HepG2 (cell line): ENCODE data around the gene CSNK1A1. TPM values are rescaled to one million over a fixed set of nuclear protein-coding genes. Genes with fewer than 3 reads are reported as not detected.
A peak's percentile ranks its signal among the peaks of the same experiment; 100 is the strongest.

ENCODE experiments used
- ATAC-seq: fragments of 200-7000 bp; cut with Tn5 transposase; 3 replicates; pipeline ENCODE4 v1.9.1; 2020; ENCODE audit warnings: mild to moderate bottlenecking, moderate library complexity
- BruUV-seq: library from RNA; stranded (reverse); fragments of 400-500 nt; replicated peaks from 2 replicates; lab custom pipeline; 2021; lab: Mats Ljungman, UMichigan
- CTCF ChIA-PET: fragments of 300-600 bp; formaldehyde crosslinking; extraction: SDS; loops from one replicate; lab custom pipeline; 2021; ENCODE audit warnings: low total read pairs, inconsistent platforms, low intra/inter-chr PET ratio; lab: Yijun Ruan, JAX
- POLR2A ChIA-PET: fragments of 350-600 bp; sonication (Branson Sonifier 250); formaldehyde crosslinking; loops from one replicate; lab custom pipeline; 2020; ENCODE audit warnings: antibody characterized with exemption, inconsistent platforms; lab: Yijun Ruan, JAX
- DNase-seq: peaks from one replicate; pipeline ENCODE4 v3.0.0-alpha.2; 2015; ENCODE audit warnings: low spot score
- FAIRE-seq: peaks from 3 replicates; lab custom pipeline; 2011; peaks lifted over from hg19 to GRCh38; lab: Jason Lieb, UNC
- H2AFZ ChIP-seq: one replicate; pipeline ENCODE4 v1.6.1; 2011; ENCODE audit warnings: low read length, inconsistent platforms
- H3K27ac ChIP-seq: fragments of 300-600 bp; 3 replicates; pipeline ENCODE4 v1.8.0; 2011; ENCODE audit warnings: mixed run types, mild to moderate bottlenecking, mixed read lengths, low read length, inconsistent platforms; ENCODE audit not compliant: insufficient read depth; ENCODE audit errors: extremely low read length
- H3K27me3 ChIP-seq, 2 experiments: fragments of 200-600 bp in 1 of 2; 2 replicates in 1 of 2; 3 replicates in 1 of 2; pipeline versions ENCODE4 v1.6.0 to v1.8.0; 2011; ENCODE audit warnings: low read length in 2 of 2, mild to moderate bottlenecking in 2 of 2, moderate library complexity in 2 of 2, inconsistent platforms in 1 of 2; ENCODE audit not compliant: insufficient read depth in 2 of 2, control insufficient read depth in 1 of 2
- H3K36me3 ChIP-seq, 2 experiments: fragments of 200-600 bp in 1 of 2; replicated peaks in 1 of 2; 2 replicates in 1 of 2; 3 replicates in 1 of 2; pipeline versions ENCODE4 v1.5.1 to v1.8.0; 2011; ENCODE audit warnings: low read length in 2 of 2, inconsistent platforms in 1 of 2; ENCODE audit not compliant: insufficient read depth in 2 of 2, control insufficient read depth in 1 of 2
- H3K4me1 ChIP-seq: 2 replicates; pipeline ENCODE4 v1.5.1; 2012; ENCODE audit warnings: low read length, inconsistent platforms; ENCODE audit not compliant: insufficient read depth
- H3K4me2 ChIP-seq: 2 replicates; pipeline ENCODE4 v1.6.0; 2011; ENCODE audit warnings: low read depth, low read length, inconsistent platforms
- H3K4me3 ChIP-seq, 3 experiments: fragments of 200-600 bp in 1 of 3; sonication (generic), shearing (Covaris generic) in 1 of 3; replicated peaks in 1 of 3; 2 replicates each; pipeline ENCODE4 v1.5.1; 2011 to 2016; ENCODE audit warnings: low read length in 3 of 3, inconsistent platforms in 2 of 3, low read depth in 2 of 3, mild to moderate bottlenecking in 2 of 3, control low read depth in 1 of 3, mixed read lengths in 1 of 3; ENCODE audit not compliant: insufficient read depth in 1 of 3
- H3K79me2 ChIP-seq: one replicate; pipeline ENCODE4 v1.6.1; 2011; ENCODE audit warnings: low read length, inconsistent platforms; ENCODE audit not compliant: insufficient read depth
- H3K9ac ChIP-seq: 2 replicates; pipeline ENCODE4 v1.6.0; 2011; ENCODE audit warnings: mild to moderate bottlenecking, low read depth, low read length, inconsistent platforms; ENCODE audit not compliant: insufficient read depth
- H3K9me3 ChIP-seq: 2 replicates; pipeline ENCODE4 v1.5.1; 2012; ENCODE audit warnings: mild to moderate bottlenecking, low read length
- H4K20me1 ChIP-seq: 2 replicates; pipeline ENCODE4 v1.6.0; 2011; ENCODE audit warnings: inconsistent platforms, mild to moderate bottlenecking, low read length, moderate library complexity; ENCODE audit not compliant: insufficient read depth
- MAFK ChIP-seq, 2 experiments: IDR thresholded peaks in 1 of 2; conservative IDR thresholded peaks in 1 of 2; 2 replicates each; pipeline ENCODE4 v1.6.1; 2011; ENCODE audit warnings: improper control_type of control experiment in 2 of 2, low read length in 2 of 2
- NFKB2 ChIP-seq: sonication (generic); formaldehyde crosslinking; IDR thresholded peaks from 2 replicates; pipeline ENCODE4 v1.4.0; 2020; ENCODE audit warnings: missing genetic modification reagents, borderline replicate concordance
- RBM22 ChIP-seq: fragments of 200-400 bp; formaldehyde crosslinking; optimal IDR thresholded peaks from 2 replicates; pipeline ENCODE3; 2017; ENCODE audit warnings: mild to moderate bottlenecking, low read length, moderate library complexity
- WGBS: methylation state at CpG from one replicate; pipeline ENCODE4 v1.1.6; 2017; ENCODE audit warnings: low lambda C conversion rate; 5-methylcytosine and 5-hydroxymethylcytosine counted together
- in situ Hi-C: cut with HindIII; loops from 2 replicates; pipeline ENCODE4 v1.10.0; 2017; ENCODE audit warnings: low pct_unique_long_range_greater_than_20kb; ENCODE audit not compliant: extremely low pct_ligation_motif_present
- intact Hi-C: fragments of 100-400 bp; cut with micrococcal nuclease; formaldehyde crosslinking; loops from one replicate; pipeline ENCODE4 v1.10.0; 2022; ENCODE audit not compliant: unreplicated experiment
- polyA plus RNA-seq, 8 experiments: library from polyadenylated mRNA; depleted of rRNA in 3 of 8; stranded (reverse) in 7 of 8; unstranded in 1 of 8; fragments of >200 nt; fragmentation: Illumina TruSeq in 4 of 8; extraction: Trizol in 4 of 8; gene quantifications; 2 replicates each; pipeline versions ENCODE4 v1.2.1 to v1.2.3, GENCODE V29; 2011 to 2016; ENCODE audit warnings: low read depth in 4 of 8, missing spikeins in 1 of 8, mixed read lengths in 1 of 8; ENCODE audit not compliant: insufficient read depth in 1 of 8
- total RNA-seq, 5 experiments: library from RNA; depleted of rRNA; stranded (reverse); fragments of >200 nt; fragmentation: Illumina TruSeq; extraction: Trizol; gene quantifications; 2 replicates each; pipeline ENCODE4 v1.2.3, GENCODE V29; 2016; ENCODE audit warnings: low read depth in 1 of 5
- TF ChIP-seq, protein P1 (sequence below): sonication (generic); formaldehyde crosslinking; IDR thresholded peaks from 2 replicates; pipeline ENCODE4 v1.5.0; 2020; ENCODE audit warnings: mild to moderate bottlenecking, missing genetic modification reagents, borderline replicate concordance

Gene CSNK1A1
- total and polyA plus RNA-seq, 2 of the 13 experiments (the other 11 are each of a cell fraction or from before 2014, with no cell fraction given) = 89.0 to 149 TPM

DNA sequence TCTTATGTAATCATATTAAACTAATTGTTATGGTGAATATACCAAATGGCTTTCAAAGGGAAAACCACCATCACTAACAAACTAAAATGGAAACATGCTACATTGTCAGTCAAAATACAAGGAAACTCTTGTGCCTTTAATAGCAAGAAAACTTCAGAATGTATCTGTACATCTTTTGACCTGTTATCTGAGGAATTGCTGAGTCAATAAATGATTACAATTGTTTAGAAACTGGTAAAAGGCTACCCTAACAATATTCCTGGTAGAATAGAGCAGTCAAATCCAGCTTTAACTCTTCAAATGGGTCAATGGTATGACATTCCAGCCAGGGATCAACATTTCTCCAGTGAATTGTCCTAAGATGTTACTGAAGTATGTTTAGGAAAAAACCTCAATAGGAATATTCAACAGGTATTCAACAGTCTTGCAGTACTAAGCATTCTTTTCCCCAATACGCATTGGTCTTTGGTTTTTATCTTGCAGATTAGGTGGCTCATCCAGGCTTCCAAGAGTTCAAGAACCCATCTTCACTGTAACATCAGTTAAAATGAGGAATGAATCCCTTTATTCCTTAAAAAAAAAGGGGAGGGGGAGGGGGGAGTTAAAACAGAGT, 52.4 kb downstream of the CSNK1A1 start:
- Histone ChIP-seq H3K36me3 (peaks cover 11 to 32% of the 10 kb centered on the region in 2 experiments), H3K27ac (no peak overlapping the region), H3K9ac (no peak overlapping the region), H3K9me3 (no peaks in the 10 kb centered on the region), H3K4me1 (no peaks in the 10 kb centered on the region), H4K20me1 (no peaks in the 10 kb centered on the region), H3K27me3 (no peaks in the 10 kb centered on the region), H3K4me2 (no peak overlapping the region), H3K79me2 (no peaks in the 10 kb centered on the region), H2AFZ (no peak overlapping the region), H3K4me3 (no peak overlapping the region)
- intact Hi-C loops (loop anchor here (5.0 kb wide), 1 partner anchor 53 kb away; the partner anchor contains the start of gene CSNK1A1), in situ Hi-C loops (no loop called here)
- TF ChIP-seq MAFK (conservative IDR thresholded peaks at IDR 0.05 in 1 of 2, IDR thresholded peaks at IDR 0.05 in 1 of 2; ENCODE audit: low read length in 2 of 2) = peak in 1 of 2 experiments; percentile 63; a peak in 2 of 4 replicates
- no peak for TF ChIP-seq NFKB2
- POLR2A ChIA-PET = no interaction called here
- no TSS peak for BruUV-seq
- 100% methylated on average over 1 of the region's 1 CpG for WGBS
- no peak for DNase-seq
- FAIRE-seq = no peak
- CTCF ChIA-PET = no interaction called here
- no peak for ATAC-seq

GRCh38 chr5:149497357-149497756, 53.9 kb downstream of the CSNK1A1 start:
- in situ Hi-C loops (no loop called here), intact Hi-C loops (loop anchor here (5.0 kb wide), 1 partner anchor 55 kb away; the partner anchor contains the start of gene CSNK1A1)
- FAIRE-seq = no peak
- TF ChIP-seq RBM22 = peak; percentile 86
- TF ChIP-seq, protein P1, sequence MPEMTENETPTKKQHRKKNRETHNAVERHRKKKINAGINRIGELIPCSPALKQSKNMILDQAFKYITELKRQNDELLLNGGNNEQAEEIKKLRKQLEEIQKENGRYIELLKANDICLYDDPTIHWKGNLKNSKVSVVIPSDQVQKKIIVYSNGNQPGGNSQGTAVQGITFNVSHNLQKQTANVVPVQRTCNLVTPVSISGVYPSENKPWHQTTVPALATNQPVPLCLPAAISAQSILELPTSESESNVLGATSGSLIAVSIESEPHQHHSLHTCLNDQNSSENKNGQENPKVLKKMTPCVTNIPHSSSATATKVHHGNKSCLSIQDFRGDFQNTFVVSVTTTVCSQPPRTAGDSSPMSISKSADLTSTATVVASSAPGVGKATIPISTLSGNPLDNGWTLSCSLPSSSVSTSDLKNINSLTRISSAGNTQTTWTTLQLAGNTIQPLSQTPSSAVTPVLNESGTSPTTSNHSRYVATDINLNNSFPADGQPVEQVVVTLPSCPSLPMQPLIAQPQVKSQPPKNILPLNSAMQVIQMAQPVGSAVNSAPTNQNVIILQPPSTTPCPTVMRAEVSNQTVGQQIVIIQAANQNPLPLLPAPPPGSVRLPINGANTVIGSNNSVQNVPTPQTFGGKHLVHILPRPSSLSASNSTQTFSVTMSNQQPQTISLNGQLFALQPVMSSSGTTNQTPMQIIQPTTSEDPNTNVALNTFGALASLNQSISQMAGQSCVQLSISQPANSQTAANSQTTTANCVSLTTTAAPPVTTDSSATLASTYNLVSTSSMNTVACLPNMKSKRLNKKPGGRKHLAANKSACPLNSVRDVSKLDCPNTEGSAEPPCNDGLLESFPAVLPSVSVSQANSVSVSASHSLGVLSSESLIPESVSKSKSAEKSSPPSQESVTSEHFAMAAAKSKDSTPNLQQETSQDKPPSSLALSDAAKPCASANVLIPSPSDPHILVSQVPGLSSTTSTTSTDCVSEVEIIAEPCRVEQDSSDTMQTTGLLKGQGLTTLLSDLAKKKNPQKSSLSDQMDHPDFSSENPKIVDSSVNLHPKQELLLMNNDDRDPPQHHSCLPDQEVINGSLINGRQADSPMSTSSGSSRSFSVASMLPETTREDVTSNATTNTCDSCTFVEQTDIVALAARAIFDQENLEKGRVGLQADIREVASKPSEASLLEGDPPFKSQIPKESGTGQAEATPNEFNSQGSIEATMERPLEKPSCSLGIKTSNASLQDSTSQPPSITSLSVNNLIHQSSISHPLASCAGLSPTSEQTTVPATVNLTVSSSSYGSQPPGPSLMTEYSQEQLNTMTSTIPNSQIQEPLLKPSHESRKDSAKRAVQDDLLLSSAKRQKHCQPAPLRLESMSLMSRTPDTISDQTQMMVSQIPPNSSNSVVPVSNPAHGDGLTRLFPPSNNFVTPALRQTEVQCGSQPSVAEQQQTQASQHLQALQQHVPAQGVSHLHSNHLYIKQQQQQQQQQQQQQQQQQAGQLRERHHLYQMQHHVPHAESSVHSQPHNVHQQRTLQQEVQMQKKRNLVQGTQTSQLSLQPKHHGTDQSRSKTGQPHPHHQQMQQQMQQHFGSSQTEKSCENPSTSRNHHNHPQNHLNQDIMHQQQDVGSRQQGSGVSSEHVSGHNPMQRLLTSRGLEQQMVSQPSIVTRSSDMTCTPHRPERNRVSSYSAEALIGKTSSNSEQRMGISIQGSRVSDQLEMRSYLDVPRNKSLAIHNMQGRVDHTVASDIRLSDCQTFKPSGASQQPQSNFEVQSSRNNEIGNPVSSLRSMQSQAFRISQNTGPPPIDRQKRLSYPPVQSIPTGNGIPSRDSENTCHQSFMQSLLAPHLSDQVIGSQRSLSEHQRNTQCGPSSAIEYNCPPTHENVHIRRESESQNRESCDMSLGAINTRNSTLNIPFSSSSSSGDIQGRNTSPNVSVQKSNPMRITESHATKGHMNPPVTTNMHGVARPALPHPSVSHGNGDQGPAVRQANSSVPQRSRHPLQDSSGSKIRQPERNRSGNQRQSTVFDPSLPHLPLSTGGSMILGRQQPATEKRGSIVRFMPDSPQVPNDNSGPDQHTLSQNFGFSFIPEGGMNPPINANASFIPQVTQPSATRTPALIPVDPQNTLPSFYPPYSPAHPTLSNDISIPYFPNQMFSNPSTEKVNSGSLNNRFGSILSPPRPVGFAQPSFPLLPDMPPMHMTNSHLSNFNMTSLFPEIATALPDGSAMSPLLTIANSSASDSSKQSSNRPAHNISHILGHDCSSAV = no peak
- Histone ChIP-seq H3K9me3 (no peaks in the 10 kb centered on the region), H3K27me3 (no peaks in the 10 kb centered on the region), H3K4me2 (no peak overlapping the region), H3K27ac (no peak overlapping the region), H4K20me1 (no peaks in the 10 kb centered on the region), H3K36me3 (peaks cover 11 to 29% of the 10 kb centered on the region in 2 experiments), H3K79me2 (no peaks in the 10 kb centered on the region), H3K4me3 (no peak overlapping the region), H3K4me1 (no peaks in the 10 kb centered on the region), H2AFZ (no peak overlapping the region), H3K9ac (no peak overlapping the region)
- no TSS peak for BruUV-seq
- no peak for ATAC-seq
- 96% methylated on average over 3 of the region's 3 CpGs for WGBS
- no peak for DNase-seq
- POLR2A ChIA-PET = no interaction called here
- CTCF ChIA-PET = no interaction called here
